ENCODE results near the gene SBF1. TPM values are rescaled to one million over a fixed set of nuclear protein-coding genes. Genes with fewer than 3 reads are reported as not detected.

SBF1 gene
- total RNA-seq, 4 donors from 2014 or later, result 59.9 to 241 (median 108) TPM

- in situ Hi-C loops (cut with MboI; ENCODE audit: low pct_ligation_motif_present in 1 of 4, low pct_unique_long_range_greater_than_20kb in 1 of 4, low sequenced_read_pairs in 3 of 4), result no loop called here
- 97% methylated on average over 3 of the region's 8 CpGs; no CpG with 5 or more reads in 1 of the 2 donors for WGBS, 2 donors (ENCODE audit: low coverage in 1 of 2)
- Histone ChIP-seq H3K9me3 (no peaks in the 10 kb centered on the region), H3K27me3 (no peaks in the 10 kb centered on the region), H3K27ac (no peak overlapping the region), H3K4me1 (peaks cover 4 to 14% (median 11%) of the 10 kb centered on the region in 4 donors), H3K36me3 (peaks cover 0 to 21% (median 10%) of the 10 kb centered on the region in 4 donors), H3K4me3 (no peak overlapping the region)
- no peak for DNase-seq
- intact Hi-C loops (cut with DNase I; ENCODE audit: low total_unique reads), result no loop called here
- TF ChIP-seq CTCF (IDR thresholded peaks at IDR 0.05) (no peak), EP300 (IDR thresholded peaks at IDR 0.05; ENCODE audit: low read depth) (no peak), POLR2AphosphoS5 (IDR thresholded peaks at IDR 0.05) (no peak), POLR2A (IDR thresholded peaks at IDR 0.05) (no peak)
Measured at GRCh38 chr22:50519151-50519550, 44.3 kb upstream of the SBF1 start.

- WGBS, 2 donors (ENCODE audit: low coverage in 1 of 2), result 97% methylated on average over 6 of the region's 7 CpGs; no CpG with 5 or more reads in 1 of the 2 donors
- no peak overlapping the region for H3K4me3 ChIP-seq
- DNase-seq, result no peak
- TF ChIP-seq CTCF (IDR thresholded peaks at IDR 0.05) (no peak), POLR2A (IDR thresholded peaks at IDR 0.05) (no peak), EP300 (IDR thresholded peaks at IDR 0.05; ENCODE audit: low read depth) (no peak), POLR2AphosphoS5 (IDR thresholded peaks at IDR 0.05) (no peak)
- intact Hi-C loops (cut with DNase I; ENCODE audit: low total_unique reads) (no loop called here), in situ Hi-C loops (cut with MboI; ENCODE audit: low pct_ligation_motif_present in 1 of 4, low pct_unique_long_range_greater_than_20kb in 1 of 4, low sequenced_read_pairs in 3 of 4) (no loop called here)
- H3K27me3 ChIP-seq, result no peaks in the 10 kb centered on the region
- no peak overlapping the region for H3K27ac ChIP-seq
- no peaks in the 10 kb centered on the region for H3K9me3 ChIP-seq
- peaks cover 0 to 21% (median 10%) of the 10 kb centered on the region in 4 donors for H3K36me3 ChIP-seq
- H3K4me1 ChIP-seq, result peaks cover 0 to 9% (median 5%) of the 10 kb centered on the region in 4 donors
Measured at GRCh38 chr22:50518606-50519005, 43.8 kb upstream of the SBF1 start.

- in situ Hi-C loops (cut with MboI; ENCODE audit: low pct_ligation_motif_present in 1 of 4, low pct_unique_long_range_greater_than_20kb in 1 of 4, low sequenced_read_pairs in 3 of 4), result no loop called here
- WGBS, 2 donors (ENCODE audit: low coverage in 1 of 2), result 91% methylated on average over 20 of the region's 20 CpGs; no CpG with 5 or more reads in 1 of the 2 donors
- Histone ChIP-seq H3K9me3 (no peaks in the 10 kb centered on the region), H3K27ac (no peak overlapping the region), H3K4me1 (no peaks in the 10 kb centered on the region), H3K4me3 (no peak overlapping the region), H3K27me3 (no peaks in the 10 kb centered on the region), H3K36me3 (peaks cover 0 to 21% (median 7%) of the 10 kb centered on the region in 4 donors)
- no peak for DNase-seq
- TF ChIP-seq POLR2A (IDR thresholded peaks at IDR 0.05) (no peak), EP300 (IDR thresholded peaks at IDR 0.05; ENCODE audit: low read depth) (no peak), POLR2AphosphoS5 (IDR thresholded peaks at IDR 0.05) (no peak), CTCF (IDR thresholded peaks at IDR 0.05) (no peak)
- intact Hi-C loops (cut with DNase I; ENCODE audit: low total_unique reads), result no loop called here
Measured at GRCh38 chr22:50517495-50518260, 42.8 kb upstream of the SBF1 start.

GRCh38 chr22:50516891-50517290 lies 42.1 kb upstream of the SBF1 start:
- no peak for TF ChIP-seq POLR2A (IDR thresholded peaks at IDR 0.05)
- no peak for TF ChIP-seq EP300 (IDR thresholded peaks at IDR 0.05; ENCODE audit: low read depth)
- in situ Hi-C loops (cut with MboI; ENCODE audit: low pct_ligation_motif_present in 1 of 4, low pct_unique_long_range_greater_than_20kb in 1 of 4, low sequenced_read_pairs in 3 of 4) (no loop called here), intact Hi-C loops (cut with DNase I; ENCODE audit: low total_unique reads) (no loop called here)
- no peak overlapping the region for H3K27ac ChIP-seq
- no peak for DNase-seq
- peaks cover 0 to 21% (median 5%) of the 10 kb centered on the region in 4 donors for H3K36me3 ChIP-seq
- WGBS, 2 donors (ENCODE audit: low coverage in 1 of 2), result 50 to 82% methylated on average over 1 to 16 of the region's 16 CpGs
- H3K4me1 ChIP-seq, result no peaks in the 10 kb centered on the region
- H3K9me3 ChIP-seq, result no peaks in the 10 kb centered on the region
- H3K4me3 ChIP-seq, result no peak overlapping the region
- no peaks in the 10 kb centered on the region for H3K27me3 ChIP-seq

All from transverse colon (tissue), 4 donors.